DND-41 (cell line): ENCODE data around the gene S100A16.
"Not testable (repeated sequence)": the region's sequence is repeated elsewhere in the genome, so short reads cannot be mapped to it uniquely, and the experiment has no call there.

Experiments used
- ATAC-seq: fragments of 200-7000 bp; cut with Tn5 transposase; 3 replicates; pipeline ENCODE4 v1.9.1; 2021; ENCODE audit warnings: low read depth; ENCODE audit not compliant: insufficient read depth
- DNase-seq: peaks from one replicate; pipeline ENCODE4 v3.0.0-alpha.2; 2020
- H2AFZ ChIP-seq: 2 replicates; pipeline ENCODE4 v1.6.0; 2012; ENCODE audit warnings: low read depth, low read length
- H3K27ac ChIP-seq: 2 replicates; pipeline ENCODE4 v1.5.1; 2012; ENCODE audit warnings: low read length, inconsistent platforms
- H3K27me3 ChIP-seq: fragments of 200-600 bp; sonication (generic); 2 replicates; pipeline ENCODE4 v1.6.0; 2012; ENCODE audit warnings: low read length, mild to moderate bottlenecking, inconsistent platforms; ENCODE audit not compliant: insufficient read depth, poor library complexity
- H3K36me3 ChIP-seq: 2 replicates; pipeline ENCODE4 v1.5.1; 2012; ENCODE audit warnings: low read length, inconsistent platforms; ENCODE audit not compliant: insufficient read depth
- H3K4me1 ChIP-seq: 2 replicates; pipeline ENCODE4 v1.5.1; 2012; ENCODE audit warnings: mild to moderate bottlenecking, low read length; ENCODE audit not compliant: insufficient read depth
- H3K4me2 ChIP-seq: 2 replicates; pipeline ENCODE4 v1.6.0; 2012; ENCODE audit warnings: mild to moderate bottlenecking, moderate library complexity, low read length, inconsistent platforms; ENCODE audit not compliant: insufficient read depth
- H3K4me3 ChIP-seq, 2 experiments: fragments of 200-600 bp in 1 of 2; shearing (Covaris generic) in 1 of 2; 2 replicates each; pipeline ENCODE4 v1.5.1; 2012 to 2016; ENCODE audit warnings: inconsistent platforms in 2 of 2, low read length in 2 of 2, mild to moderate bottlenecking in 2 of 2, low read depth in 1 of 2, moderate library complexity in 1 of 2
- H3K79me2 ChIP-seq: 2 replicates; pipeline ENCODE4 v1.6.0; 2012; ENCODE audit warnings: low read length, inconsistent platforms; ENCODE audit not compliant: insufficient read depth
- H3K9ac ChIP-seq: 2 replicates; pipeline ENCODE4 v1.6.0; 2012; ENCODE audit warnings: low read depth, mild to moderate bottlenecking, inconsistent platforms, low read length, moderate library complexity
- H3K9me3 ChIP-seq: 2 replicates; pipeline ENCODE4 v1.5.1; 2012; ENCODE audit warnings: low read length, moderate library complexity, mild to moderate bottlenecking, inconsistent platforms; ENCODE audit not compliant: insufficient read depth, severe bottlenecking
- H4K20me1 ChIP-seq: 2 replicates; pipeline ENCODE4 v1.6.0; 2012; ENCODE audit warnings: low read length; ENCODE audit not compliant: insufficient read depth
- CTCF ChIP-seq: IDR thresholded peaks from 2 replicates; pipeline ENCODE4 v1.5.1; 2012; ENCODE audit warnings: borderline replicate concordance, low read length, moderate library complexity, mild to moderate bottlenecking; ENCODE audit not compliant: poor library complexity, severe bottlenecking; ENCODE audit errors: extremely low read depth
- EZH2 ChIP-seq: IDR thresholded peaks from 3 replicates; pipeline ENCODE4 v1.6.1; 2012; ENCODE audit warnings: borderline replicate concordance, low read depth, mild to moderate bottlenecking, moderate library complexity, low read length, inconsistent platforms; ENCODE audit not compliant: severe bottlenecking

Gene S100A16

GRCh38 chr1:153582836-153583235, 30.1 kb downstream of the S100A16 start:
- ATAC-seq, H3K9ac ChIP-seq, H3K4me3 ChIP-seq: not testable (repeated sequence)

DNA sequence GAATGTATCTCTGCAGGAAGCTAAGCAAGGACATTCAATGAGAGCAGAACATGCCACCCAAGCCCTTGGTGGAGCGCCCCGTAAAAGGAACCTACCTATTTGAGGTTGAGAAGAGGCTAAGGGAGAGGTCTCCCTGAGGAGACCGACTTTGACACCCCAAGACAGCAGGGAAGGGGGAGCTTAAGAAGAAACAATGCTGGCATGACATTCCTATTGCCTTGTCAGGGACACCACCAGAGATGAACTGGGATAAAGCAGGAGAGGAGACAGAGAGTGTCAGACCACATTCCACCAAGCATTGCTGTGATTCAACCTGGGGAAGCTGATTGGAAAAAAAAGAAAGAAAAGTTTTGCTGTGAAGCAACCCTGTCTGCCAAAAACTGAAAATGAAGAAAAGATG, 34.0 kb downstream of the S100A16 start:
- no peak overlapping the region for H3K9ac ChIP-seq
- H2AFZ ChIP-seq: no peak overlapping the region
- no peaks in the 10 kb centered on the region for H3K9me3 ChIP-seq
- H4K20me1 ChIP-seq: no peaks in the 10 kb centered on the region
- H3K4me2 ChIP-seq: no peak overlapping the region
- H3K4me1 ChIP-seq: no peaks in the 10 kb centered on the region
- no peak overlapping the region for H3K27ac ChIP-seq
- no peak for TF ChIP-seq EZH2
- H3K36me3 ChIP-seq: no peaks in the 10 kb centered on the region
- no peak for DNase-seq
- no peaks in the 10 kb centered on the region for H3K79me2 ChIP-seq
- no peak for ATAC-seq
- H3K4me3 ChIP-seq: no peak overlapping the region
- H3K27me3 ChIP-seq: no peaks in the 10 kb centered on the region

More at GRCh38 chr1:153582836-153583235, 30.1 kb downstream of the S100A16 start:
- H3K27me3 ChIP-seq, H3K4me1 ChIP-seq, DNase-seq, H4K20me1 ChIP-seq, H3K27ac ChIP-seq, H3K79me2 ChIP-seq, H2AFZ ChIP-seq, H3K9me3 ChIP-seq, H3K4me2 ChIP-seq, H3K36me3 ChIP-seq: not testable (repeated sequence)

GRCh38 chr1:153578490-153578889, 34.4 kb downstream of the S100A16 start:
- Histone ChIP-seq H3K79me2 (no peaks in the 10 kb centered on the region), H3K9me3 (no peaks in the 10 kb centered on the region), H3K4me2 (no peak overlapping the region), H2AFZ (no peak overlapping the region), H3K9ac (no peak overlapping the region), H3K4me3 (no peak overlapping the region), H3K4me1 (no peaks in the 10 kb centered on the region), H3K27ac (no peak overlapping the region), H4K20me1 (no peaks in the 10 kb centered on the region), H3K27me3 (no peaks in the 10 kb centered on the region), H3K36me3 (no peaks in the 10 kb centered on the region)
- ATAC-seq: no peak
- no peak for TF ChIP-seq CTCF
- TF ChIP-seq EZH2: no peak
- no peak for DNase-seq

- no peaks in the 10 kb centered on the region for H3K9me3 ChIP-seq
- no peaks in the 10 kb centered on the region for H3K36me3 ChIP-seq
- no peaks in the 10 kb centered on the region for H3K79me2 ChIP-seq
- no peaks in the 10 kb centered on the region for H3K4me1 ChIP-seq
- H4K20me1 ChIP-seq: no peaks in the 10 kb centered on the region
- H3K27ac ChIP-seq: no peak overlapping the region
- no peak overlapping the region for H3K4me2 ChIP-seq
- ATAC-seq: no peak
- H3K9ac ChIP-seq: no peak overlapping the region
- H3K27me3 ChIP-seq: no peaks in the 10 kb centered on the region
- DNase-seq: no peak
- TF ChIP-seq EZH2 (no peak), CTCF (no peak)
- H2AFZ ChIP-seq: no peak overlapping the region
- H3K4me3 ChIP-seq: no peak overlapping the region
These were observed 35.3 kb downstream of the S100A16 start for GRCh38 chr1:153577624-153578051.
